Stimulated activated CD8-positive, alpha-beta memory T cell treated with anti-CD3 and anti-CD28 coated beads, Interleukin-4, amount 100 ng/mL, for 24 hours (primary cell): Measurements from ENCODE around the gene DYSF.

Experiments used
- DNase-seq: peaks from one replicate; pipeline ENCODE4 v3.0.0-alpha.2; 2020; ENCODE audit warnings: low read depth

The DYSF gene

GRCh38 chr2:71675296-71675695 is 221.9 kb downstream of the DYSF start:
- DNase-seq, result no peak

GRCh38 chr2:71678874-71679273 is 225.5 kb downstream of the DYSF start:
- DNase-seq, result no peak

GRCh38 chr2:71679491-71679890 is 226.1 kb downstream of the DYSF start:
- DNase-seq, result no peak

GRCh38 chr2:71680925-71681324 is 227.6 kb downstream of the DYSF start:
- DNase-seq, result no peak

GRCh38 chr2:71681626-71682025 is 228.3 kb downstream of the DYSF start:
- no peak for DNase-seq

GRCh38 chr2:71682341-71682740 is 229.0 kb downstream of the DYSF start:
- no peak for DNase-seq

- DNase-seq, result no peak
Measured at GRCh38 chr2:71683070-71683469, 229.7 kb downstream of the DYSF start.

GRCh38 chr2:71683666-71684065 is 230.3 kb downstream of the DYSF start:
- DNase-seq, result no peak

GRCh38 chr2:71684226-71685072 is 231.1 kb downstream of the DYSF start:
- no peak for DNase-seq

- DNase-seq, result no peak
Measured at GRCh38 chr2:71685073-71685848, 231.9 kb downstream of the DYSF start.

- DNase-seq, result no peak
Measured at GRCh38 chr2:71685941-71686611, 232.7 kb downstream of the DYSF start.

GRCh38 chr2:71686781-71687180 is 233.4 kb downstream of the DYSF start:
- DNase-seq, result no peak

- DNase-seq, result no peak
Measured at GRCh38 chr2:71687412-71687811, 234.1 kb downstream of the DYSF start.

GRCh38 chr2:71688530-71688929 is 235.2 kb downstream of the DYSF start:
- no peak for DNase-seq

- no peak for DNase-seq
Measured at GRCh38 chr2:71689393-71689792, 236.0 kb downstream of the DYSF start.

GRCh38 chr2:71689968-71690834 is 236.8 kb downstream of the DYSF start:
- DNase-seq, result no peak

- DNase-seq, result no peak
Measured at GRCh38 chr2:71690876-71691475, 237.6 kb downstream of the DYSF start.

- no peak for DNase-seq
Measured at GRCh38 chr2:71691747-71692441, 238.5 kb downstream of the DYSF start.

- DNase-seq, result no peak
Measured at GRCh38 chr2:71692621-71693277, 239.4 kb downstream of the DYSF start.
